IMR-90 (cell line): ENCODE results near the gene ALK.

Source experiments
- BHLHE40 ChIP-seq: fragments of 150-350 bp; IDR thresholded peaks from 2 replicates; pipeline ENCODE4 v1.6.1; 2016; ENCODE audit warnings: mild to moderate bottlenecking, low read depth, low read length
- CEBPB ChIP-seq: IDR thresholded peaks from 2 replicates; pipeline ENCODE4 v1.6.1; 2012; ENCODE audit warnings: low read depth, low read length, improper control_type of control experiment
- FOS ChIP-seq: fragments of 150-350 bp; IDR thresholded peaks from 2 replicates; pipeline ENCODE4 v1.6.1; 2016; ENCODE audit warnings: low read depth, low read length
- MAFK ChIP-seq: IDR thresholded peaks from 2 replicates; pipeline ENCODE4 v1.6.1; 2012; ENCODE audit warnings: low read depth, low read length, improper control_type of control experiment
- MAZ ChIP-seq: IDR thresholded peaks from 2 replicates; pipeline ENCODE4 v1.6.1; 2012; ENCODE audit warnings: low read depth, mild to moderate bottlenecking, low read length, improper control_type of control experiment, moderate library complexity, borderline replicate concordance
- MXI1 ChIP-seq: IDR thresholded peaks from 2 replicates; pipeline ENCODE4 v1.6.1; 2012; ENCODE audit warnings: low read depth, mild to moderate bottlenecking, low read length, moderate library complexity, borderline replicate concordance
- NFE2L2 ChIP-seq: fragments of 150-350 bp; IDR thresholded peaks from 2 replicates; pipeline ENCODE4 v1.6.1; 2016; ENCODE audit warnings: low read depth, mild to moderate bottlenecking, low read length
- POLR2A ChIP-seq: IDR thresholded peaks from 2 replicates; pipeline ENCODE4 v1.6.1; 2012; ENCODE audit warnings: mild to moderate bottlenecking, low read depth, low read length
- RAD21 ChIP-seq: IDR thresholded peaks from 2 replicates; pipeline ENCODE4 v1.6.1; 2012; ENCODE audit warnings: low read length, improper control_type of control experiment
- RCOR1 ChIP-seq: IDR thresholded peaks from 2 replicates; pipeline ENCODE4 v1.6.1; 2012; ENCODE audit warnings: mild to moderate bottlenecking, low read length, improper control_type of control experiment; ENCODE audit not compliant: insufficient replicate concordance
- SMC3 ChIP-seq: fragments of 150-350 bp; IDR thresholded peaks from 2 replicates; pipeline ENCODE4 v1.6.1; 2016; ENCODE audit warnings: low read depth, mild to moderate bottlenecking, antibody characterized with exemption, low read length, moderate library complexity
- TF ChIP-seq, protein P1 (sequence below): conservative IDR thresholded peaks from 2 replicates; pipeline ENCODE4 v1.5.1; 2012; ENCODE audit warnings: mild to moderate bottlenecking, low read depth, low read length, improper control_type of control experiment
- TF ChIP-seq, protein P2 (sequence below): fragments of 150-350 bp; IDR thresholded peaks from 2 replicates; pipeline ENCODE4 v1.6.1; 2017; ENCODE audit warnings: mild to moderate bottlenecking, antibody characterized with exemption, low read length, low read depth

- TF ChIP-seq, protein P1, sequence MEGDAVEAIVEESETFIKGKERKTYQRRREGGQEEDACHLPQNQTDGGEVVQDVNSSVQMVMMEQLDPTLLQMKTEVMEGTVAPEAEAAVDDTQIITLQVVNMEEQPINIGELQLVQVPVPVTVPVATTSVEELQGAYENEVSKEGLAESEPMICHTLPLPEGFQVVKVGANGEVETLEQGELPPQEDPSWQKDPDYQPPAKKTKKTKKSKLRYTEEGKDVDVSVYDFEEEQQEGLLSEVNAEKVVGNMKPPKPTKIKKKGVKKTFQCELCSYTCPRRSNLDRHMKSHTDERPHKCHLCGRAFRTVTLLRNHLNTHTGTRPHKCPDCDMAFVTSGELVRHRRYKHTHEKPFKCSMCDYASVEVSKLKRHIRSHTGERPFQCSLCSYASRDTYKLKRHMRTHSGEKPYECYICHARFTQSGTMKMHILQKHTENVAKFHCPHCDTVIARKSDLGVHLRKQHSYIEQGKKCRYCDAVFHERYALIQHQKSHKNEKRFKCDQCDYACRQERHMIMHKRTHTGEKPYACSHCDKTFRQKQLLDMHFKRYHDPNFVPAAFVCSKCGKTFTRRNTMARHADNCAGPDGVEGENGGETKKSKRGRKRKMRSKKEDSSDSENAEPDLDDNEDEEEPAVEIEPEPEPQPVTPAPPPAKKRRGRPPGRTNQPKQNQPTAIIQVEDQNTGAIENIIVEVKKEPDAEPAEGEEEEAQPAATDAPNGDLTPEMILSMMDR = no peak
- TF ChIP-seq RCOR1 (no peak), MAFK (no peak), MAZ (no peak), POLR2A (no peak), SMC3 (no peak), MXI1 (no peak), CEBPB (no peak), RAD21 (no peak), BHLHE40 (no peak), NFE2L2 (no peak), FOS (no peak)
- TF ChIP-seq, protein P2, sequence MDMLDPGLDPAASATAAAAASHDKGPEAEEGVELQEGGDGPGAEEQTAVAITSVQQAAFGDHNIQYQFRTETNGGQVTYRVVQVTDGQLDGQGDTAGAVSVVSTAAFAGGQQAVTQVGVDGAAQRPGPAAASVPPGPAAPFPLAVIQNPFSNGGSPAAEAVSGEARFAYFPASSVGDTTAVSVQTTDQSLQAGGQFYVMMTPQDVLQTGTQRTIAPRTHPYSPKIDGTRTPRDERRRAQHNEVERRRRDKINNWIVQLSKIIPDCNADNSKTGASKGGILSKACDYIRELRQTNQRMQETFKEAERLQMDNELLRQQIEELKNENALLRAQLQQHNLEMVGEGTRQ = no peak
Observed at GRCh38 chr2:29222381-29223179, 698.8 kb downstream of the ALK start.
